HEK293 (cell line): ENCODE data around the gene ZNF785.

Experiments
- BCL11B ChIP-seq: fragments of 450-650 bp; formaldehyde crosslinking; IDR thresholded peaks from 2 replicates; pipeline ENCODE4 v1.5.1; 2016; ENCODE audit warnings: low read depth, missing biosample characterization, missing genetic modification characterization
- KLF9 ChIP-seq: fragments of 450-650 bp; formaldehyde crosslinking; IDR thresholded peaks from 2 replicates; pipeline ENCODE4 v1.5.1; 2016; ENCODE audit warnings: missing biosample characterization, missing genetic modification characterization, low read depth
- OSR2 ChIP-seq: fragments of 450-650 bp; formaldehyde crosslinking; IDR thresholded peaks from 2 replicates; pipeline ENCODE4 v1.5.1; 2016; ENCODE audit warnings: missing biosample characterization, missing genetic modification characterization
- PRDM1 ChIP-seq: fragments of 450-650 bp; formaldehyde crosslinking; IDR thresholded peaks from 2 replicates; pipeline ENCODE4; 2016; ENCODE audit warnings: missing biosample characterization, missing genetic modification characterization
- YY1 ChIP-seq: fragments of 450-650 bp; formaldehyde crosslinking; IDR thresholded peaks from 2 replicates; pipeline ENCODE4 v1.5.1; 2018; ENCODE audit warnings: missing biosample characterization, missing genetic modification characterization
- ZFHX2 ChIP-seq: fragments of 450-650 bp; formaldehyde crosslinking; conservative IDR thresholded peaks from 2 replicates; pipeline ENCODE4 v1.5.1; 2016; ENCODE audit warnings: missing biosample characterization, missing genetic modification characterization
- ZFP69B ChIP-seq: fragments of 450-650 bp; formaldehyde crosslinking; IDR thresholded peaks from 2 replicates; pipeline ENCODE4 v1.5.1; 2016; ENCODE audit warnings: missing biosample characterization, missing genetic modification characterization
- ZNF10 ChIP-seq: fragments of 450-650 bp; formaldehyde crosslinking; IDR thresholded peaks from 2 replicates; pipeline ENCODE4 v1.5.1; 2017; ENCODE audit warnings: missing biosample characterization, missing genetic modification characterization
- ZNF121 ChIP-seq: fragments of 450-650 bp; formaldehyde crosslinking; IDR thresholded peaks from 2 replicates; pipeline ENCODE4 v1.5.1; 2016; ENCODE audit warnings: missing biosample characterization, missing genetic modification characterization
- ZNF132 ChIP-seq: fragments of 450-650 bp; formaldehyde crosslinking; IDR thresholded peaks from 2 replicates; pipeline ENCODE4 v1.5.1; 2017; ENCODE audit warnings: missing biosample characterization, missing genetic modification characterization, borderline replicate concordance
- ZNF146 ChIP-seq: fragments of 450-650 bp; formaldehyde crosslinking; IDR thresholded peaks from 2 replicates; pipeline ENCODE4 v1.5.1; 2016; ENCODE audit warnings: missing biosample characterization, missing genetic modification characterization
- ZNF16 ChIP-seq: fragments of 450-650 bp; formaldehyde crosslinking; IDR thresholded peaks from 2 replicates; pipeline ENCODE4 v1.5.1; 2016; ENCODE audit warnings: low read depth, missing biosample characterization, missing genetic modification characterization
- ZNF175 ChIP-seq: fragments of 450-650 bp; formaldehyde crosslinking; IDR thresholded peaks from 2 replicates; pipeline ENCODE4 v1.5.1; 2016; ENCODE audit warnings: missing biosample characterization, missing genetic modification characterization
- ZNF211 ChIP-seq: fragments of 450-650 bp; formaldehyde crosslinking; IDR thresholded peaks from 2 replicates; pipeline ENCODE4 v1.5.1; 2016; ENCODE audit warnings: low read depth, missing biosample characterization, missing genetic modification characterization
- ZNF221 ChIP-seq: fragments of 450-650 bp; formaldehyde crosslinking; IDR thresholded peaks from 2 replicates; pipeline ENCODE4 v1.5.1; 2017; ENCODE audit warnings: missing biosample characterization, missing genetic modification characterization, borderline replicate concordance
- ZNF311 ChIP-seq: fragments of 450-650 bp; formaldehyde crosslinking; IDR thresholded peaks from 2 replicates; pipeline ENCODE4 v1.5.1; 2017; ENCODE audit warnings: missing biosample characterization, missing genetic modification characterization, borderline replicate concordance
- ZNF48 ChIP-seq: fragments of 450-650 bp; formaldehyde crosslinking; IDR thresholded peaks from 2 replicates; pipeline ENCODE4 v1.5.1; 2016; ENCODE audit warnings: missing biosample characterization, missing genetic modification characterization
- ZNF571 ChIP-seq: fragments of 450-650 bp; formaldehyde crosslinking; IDR thresholded peaks from 2 replicates; pipeline ENCODE4 v1.5.0; 2017; ENCODE audit warnings: missing biosample characterization, missing genetic modification characterization
- ZNF747 ChIP-seq: fragments of 450-650 bp; formaldehyde crosslinking; IDR thresholded peaks from 2 replicates; pipeline ENCODE4 v1.5.1; 2016; ENCODE audit warnings: missing biosample characterization, missing genetic modification characterization
- ZNF785 ChIP-seq: fragments of 450-650 bp; formaldehyde crosslinking; IDR thresholded peaks from 2 replicates; pipeline ENCODE4 v1.5.1; 2016; ENCODE audit warnings: missing biosample characterization, missing genetic modification characterization
- ZNF843 ChIP-seq: fragments of 450-650 bp; formaldehyde crosslinking; IDR thresholded peaks from 2 replicates; pipeline ENCODE4 v1.5.1; 2016; ENCODE audit warnings: missing biosample characterization, missing genetic modification characterization
- TF ChIP-seq, protein P1 (sequence below): fragments of 450-650 bp; formaldehyde crosslinking; IDR thresholded peaks from 2 replicates; pipeline ENCODE4 v1.5.1; 2016; ENCODE audit warnings: missing biosample characterization, missing genetic modification characterization, borderline replicate concordance
- TF ChIP-seq, protein P2 (sequence below): fragments of 450-650 bp; formaldehyde crosslinking; IDR thresholded peaks from 2 replicates; pipeline ENCODE4 v1.5.1; 2016; ENCODE audit warnings: missing biosample characterization, missing genetic modification characterization
- TF ChIP-seq, protein P3 (sequence below): fragments of 450-650 bp; formaldehyde crosslinking; IDR thresholded peaks from 2 replicates; pipeline ENCODE4 v1.5.1; 2016; ENCODE audit warnings: missing biosample characterization, missing genetic modification characterization
- TF ChIP-seq, protein P4 (sequence below): fragments of 450-650 bp; formaldehyde crosslinking; IDR thresholded peaks from 2 replicates; pipeline ENCODE4; 2016; ENCODE audit warnings: missing biosample characterization, missing genetic modification characterization
- TF ChIP-seq, protein P5 (sequence below): fragments of 450-650 bp; formaldehyde crosslinking; IDR thresholded peaks from 2 replicates; pipeline ENCODE4 v1.5.1; 2016; ENCODE audit warnings: missing biosample characterization, missing genetic modification characterization
- TF ChIP-seq, protein P6 (sequence below): fragments of 450-650 bp; IDR thresholded peaks from 2 replicates; pipeline ENCODE4 v1.5.1; 2018; ENCODE audit warnings: missing biosample characterization, mild to moderate bottlenecking, missing genetic modification characterization

Gene ZNF785

DNA sequence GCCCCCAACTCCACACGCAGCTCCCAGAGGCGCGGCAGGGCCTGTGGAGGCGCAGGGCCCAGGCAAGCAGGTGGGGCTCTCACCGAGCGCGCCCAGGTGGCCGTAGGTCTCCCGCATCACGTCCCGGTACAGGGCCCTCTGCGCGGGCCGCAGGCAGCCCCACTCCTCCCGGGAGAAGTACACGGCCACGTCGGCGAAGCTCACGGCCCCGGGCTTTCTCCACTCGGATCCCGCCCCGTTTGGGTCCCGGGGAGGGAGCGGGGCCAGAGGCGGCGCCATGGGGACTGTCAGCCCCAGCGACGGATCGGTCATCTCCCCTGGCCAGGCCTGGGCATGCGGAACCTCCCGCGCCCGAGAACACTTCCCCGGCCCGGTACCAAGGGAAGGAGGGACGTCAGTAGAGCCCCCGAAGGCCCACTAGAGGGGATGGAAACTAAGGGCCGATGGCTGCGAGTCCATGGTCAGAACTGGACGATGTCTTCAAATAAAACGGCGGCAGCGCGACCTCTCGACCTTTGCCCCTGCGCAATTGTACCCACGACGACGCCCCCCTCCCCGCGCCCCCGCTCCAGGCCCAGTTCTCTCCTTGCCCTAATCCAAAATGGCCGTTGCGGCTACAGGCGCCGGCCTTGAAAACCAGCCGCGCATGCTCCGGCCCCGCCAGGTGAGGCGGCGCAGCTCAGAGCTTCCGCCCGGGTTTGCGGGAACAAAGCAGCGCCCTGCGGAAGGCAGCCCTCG lies 51.0 kb downstream of the ZNF785 start, which contains the start of gene ZNF747 (continued):
- TF ChIP-seq ZNF175 (tag by site-specific recombination) (no peak), ZNF211 (tag by site-specific recombination) (no peak), ZNF747 (tag by site-specific recombination) (no peak), ZNF132 (tag by site-specific recombination) (no peak), ZNF311 (tag by site-specific recombination) (no peak), ZNF48 (tag by site-specific recombination) (no peak), YY1 (tag by site-specific recombination) (peak; percentile 99), ZNF146 (0 out of 2 replicates have a peak, but pooled peaks have one; percentile 9), OSR2 (tag by site-specific recombination) (no peak), ZFHX2 (tag by site-specific recombination) (peak; percentile 81), ZNF785 (no peak), ZFP69B (tag by site-specific recombination) (no peak), ZNF571 (tag by site-specific recombination) (no peak), ZNF843 (tag by site-specific recombination) (peak; percentile 60), PRDM1 (tag by site-specific recombination) (no peak), BCL11B (tag by site-specific recombination) (peak; percentile 84; the same call in 1 of the 2 replicates), ZNF10 (tag by site-specific recombination) (0 out of 2 replicates have a peak, but pooled peaks have one; percentile 37), ZNF221 (no peak), KLF9 (tag by site-specific recombination) (no peak; the same call in none of the 2 replicates), ZNF121 (tag by site-specific recombination) (no peak), ZNF16 (tag by site-specific recombination) (no peak)
- TF ChIP-seq, protein P1, sequence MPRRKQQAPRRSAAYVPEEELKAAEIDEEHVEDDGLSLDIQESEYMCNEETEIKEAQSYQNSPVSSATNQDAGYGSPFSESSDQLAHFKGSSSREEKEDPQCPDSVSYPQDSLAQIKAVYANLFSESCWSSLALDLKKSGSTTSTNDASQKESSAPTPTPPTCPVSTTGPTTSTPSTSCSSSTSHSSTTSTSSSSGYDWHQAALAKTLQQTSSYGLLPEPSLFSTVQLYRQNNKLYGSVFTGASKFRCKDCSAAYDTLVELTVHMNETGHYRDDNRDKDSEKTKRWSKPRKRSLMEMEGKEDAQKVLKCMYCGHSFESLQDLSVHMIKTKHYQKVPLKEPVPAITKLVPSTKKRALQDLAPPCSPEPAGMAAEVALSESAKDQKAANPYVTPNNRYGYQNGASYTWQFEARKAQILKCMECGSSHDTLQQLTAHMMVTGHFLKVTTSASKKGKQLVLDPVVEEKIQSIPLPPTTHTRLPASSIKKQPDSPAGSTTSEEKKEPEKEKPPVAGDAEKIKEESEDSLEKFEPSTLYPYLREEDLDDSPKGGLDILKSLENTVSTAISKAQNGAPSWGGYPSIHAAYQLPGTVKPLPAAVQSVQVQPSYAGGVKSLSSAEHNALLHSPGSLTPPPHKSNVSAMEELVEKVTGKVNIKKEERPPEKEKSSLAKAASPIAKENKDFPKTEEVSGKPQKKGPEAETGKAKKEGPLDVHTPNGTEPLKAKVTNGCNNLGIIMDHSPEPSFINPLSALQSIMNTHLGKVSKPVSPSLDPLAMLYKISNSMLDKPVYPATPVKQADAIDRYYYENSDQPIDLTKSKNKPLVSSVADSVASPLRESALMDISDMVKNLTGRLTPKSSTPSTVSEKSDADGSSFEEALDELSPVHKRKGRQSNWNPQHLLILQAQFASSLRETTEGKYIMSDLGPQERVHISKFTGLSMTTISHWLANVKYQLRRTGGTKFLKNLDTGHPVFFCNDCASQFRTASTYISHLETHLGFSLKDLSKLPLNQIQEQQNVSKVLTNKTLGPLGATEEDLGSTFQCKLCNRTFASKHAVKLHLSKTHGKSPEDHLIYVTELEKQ (tag by site-specific recombination): no peak
- TF ChIP-seq, protein P2, sequence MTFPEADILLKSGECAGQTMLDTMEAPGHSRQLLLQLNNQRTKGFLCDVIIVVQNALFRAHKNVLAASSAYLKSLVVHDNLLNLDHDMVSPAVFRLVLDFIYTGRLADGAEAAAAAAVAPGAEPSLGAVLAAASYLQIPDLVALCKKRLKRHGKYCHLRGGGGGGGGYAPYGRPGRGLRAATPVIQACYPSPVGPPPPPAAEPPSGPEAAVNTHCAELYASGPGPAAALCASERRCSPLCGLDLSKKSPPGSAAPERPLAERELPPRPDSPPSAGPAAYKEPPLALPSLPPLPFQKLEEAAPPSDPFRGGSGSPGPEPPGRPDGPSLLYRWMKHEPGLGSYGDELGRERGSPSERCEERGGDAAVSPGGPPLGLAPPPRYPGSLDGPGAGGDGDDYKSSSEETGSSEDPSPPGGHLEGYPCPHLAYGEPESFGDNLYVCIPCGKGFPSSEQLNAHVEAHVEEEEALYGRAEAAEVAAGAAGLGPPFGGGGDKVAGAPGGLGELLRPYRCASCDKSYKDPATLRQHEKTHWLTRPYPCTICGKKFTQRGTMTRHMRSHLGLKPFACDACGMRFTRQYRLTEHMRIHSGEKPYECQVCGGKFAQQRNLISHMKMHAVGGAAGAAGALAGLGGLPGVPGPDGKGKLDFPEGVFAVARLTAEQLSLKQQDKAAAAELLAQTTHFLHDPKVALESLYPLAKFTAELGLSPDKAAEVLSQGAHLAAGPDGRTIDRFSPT (tag by site-specific recombination): peak; percentile 80; the same call in 1 of the 2 replicates
- TF ChIP-seq, protein P3, sequence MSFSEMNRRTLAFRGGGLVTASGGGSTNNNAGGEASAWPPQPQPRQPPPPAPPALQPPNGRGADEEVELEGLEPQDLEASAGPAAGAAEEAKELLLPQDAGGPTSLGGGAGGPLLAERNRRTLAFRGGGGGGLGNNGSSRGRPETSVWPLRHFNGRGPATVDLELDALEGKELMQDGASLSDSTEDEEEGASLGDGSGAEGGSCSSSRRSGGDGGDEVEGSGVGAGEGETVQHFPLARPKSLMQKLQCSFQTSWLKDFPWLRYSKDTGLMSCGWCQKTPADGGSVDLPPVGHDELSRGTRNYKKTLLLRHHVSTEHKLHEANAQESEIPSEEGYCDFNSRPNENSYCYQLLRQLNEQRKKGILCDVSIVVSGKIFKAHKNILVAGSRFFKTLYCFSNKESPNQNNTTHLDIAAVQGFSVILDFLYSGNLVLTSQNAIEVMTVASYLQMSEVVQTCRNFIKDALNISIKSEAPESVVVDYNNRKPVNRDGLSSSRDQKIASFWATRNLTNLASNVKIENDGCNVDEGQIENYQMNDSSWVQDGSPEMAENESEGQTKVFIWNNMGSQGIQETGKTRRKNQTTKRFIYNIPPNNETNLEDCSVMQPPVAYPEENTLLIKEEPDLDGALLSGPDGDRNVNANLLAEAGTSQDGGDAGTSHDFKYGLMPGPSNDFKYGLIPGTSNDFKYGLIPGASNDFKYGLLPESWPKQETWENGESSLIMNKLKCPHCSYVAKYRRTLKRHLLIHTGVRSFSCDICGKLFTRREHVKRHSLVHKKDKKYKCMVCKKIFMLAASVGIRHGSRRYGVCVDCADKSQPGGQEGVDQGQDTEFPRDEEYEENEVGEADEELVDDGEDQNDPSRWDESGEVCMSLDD (tag by site-specific recombination): no peak
- TF ChIP-seq, protein P4, sequence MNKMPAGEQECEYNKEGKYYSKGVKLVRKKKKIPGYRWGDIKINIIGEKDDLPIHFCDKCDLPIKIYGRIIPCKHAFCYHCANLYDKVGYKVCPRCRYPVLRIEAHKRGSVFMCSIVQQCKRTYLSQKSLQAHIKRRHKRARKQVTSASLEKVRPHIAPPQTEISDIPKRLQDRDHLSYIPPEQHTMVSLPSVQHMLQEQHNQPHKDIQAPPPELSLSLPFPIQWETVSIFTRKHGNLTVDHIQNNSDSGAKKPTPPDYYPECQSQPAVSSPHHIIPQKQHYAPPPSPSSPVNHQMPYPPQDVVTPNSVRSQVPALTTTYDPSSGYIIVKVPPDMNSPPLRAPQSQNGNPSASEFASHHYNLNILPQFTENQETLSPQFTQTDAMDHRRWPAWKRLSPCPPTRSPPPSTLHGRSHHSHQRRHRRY: no peak; the same call in 1 of the 2 replicates
- TF ChIP-seq, protein P5, sequence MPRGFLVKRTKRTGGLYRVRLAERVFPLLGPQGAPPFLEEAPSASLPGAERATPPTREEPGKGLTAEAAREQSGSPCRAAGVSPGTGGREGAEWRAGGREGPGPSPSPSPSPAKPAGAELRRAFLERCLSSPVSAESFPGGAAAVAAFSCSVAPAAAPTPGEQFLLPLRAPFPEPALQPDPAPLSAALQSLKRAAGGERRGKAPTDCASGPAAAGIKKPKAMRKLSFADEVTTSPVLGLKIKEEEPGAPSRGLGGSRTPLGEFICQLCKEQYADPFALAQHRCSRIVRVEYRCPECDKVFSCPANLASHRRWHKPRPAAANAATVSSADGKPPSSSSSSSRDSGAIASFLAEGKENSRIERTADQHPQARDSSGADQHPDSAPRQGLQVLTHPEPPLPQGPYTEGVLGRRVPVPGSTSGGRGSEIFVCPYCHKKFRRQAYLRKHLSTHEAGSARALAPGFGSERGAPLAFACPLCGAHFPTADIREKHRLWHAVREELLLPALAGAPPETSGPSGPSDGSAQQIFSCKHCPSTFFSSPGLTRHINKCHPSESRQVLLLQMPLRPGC (tag by site-specific recombination): no peak; the same call in 1 of the 2 replicates
- TF ChIP-seq, protein P6, sequence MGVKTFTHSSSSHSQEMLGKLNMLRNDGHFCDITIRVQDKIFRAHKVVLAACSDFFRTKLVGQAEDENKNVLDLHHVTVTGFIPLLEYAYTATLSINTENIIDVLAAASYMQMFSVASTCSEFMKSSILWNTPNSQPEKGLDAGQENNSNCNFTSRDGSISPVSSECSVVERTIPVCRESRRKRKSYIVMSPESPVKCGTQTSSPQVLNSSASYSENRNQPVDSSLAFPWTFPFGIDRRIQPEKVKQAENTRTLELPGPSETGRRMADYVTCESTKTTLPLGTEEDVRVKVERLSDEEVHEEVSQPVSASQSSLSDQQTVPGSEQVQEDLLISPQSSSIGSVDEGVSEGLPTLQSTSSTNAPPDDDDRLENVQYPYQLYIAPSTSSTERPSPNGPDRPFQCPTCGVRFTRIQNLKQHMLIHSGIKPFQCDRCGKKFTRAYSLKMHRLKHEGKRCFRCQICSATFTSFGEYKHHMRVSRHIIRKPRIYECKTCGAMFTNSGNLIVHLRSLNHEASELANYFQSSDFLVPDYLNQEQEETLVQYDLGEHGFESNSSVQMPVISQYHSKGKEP (tag by site-specific recombination): peak; percentile 45; the same call in 1 of the 2 replicates
